Lower leg skin (tissue), 4 donors: ENCODE data around the gene BATF. TPM values are rescaled to one million over a fixed set of nuclear protein-coding genes. Genes with fewer than 3 reads are reported as not detected.
A peak's percentile ranks its signal among the peaks of the same experiment; 100 is the strongest.
"Not testable (repeated sequence)": the region's sequence is repeated elsewhere in the genome, so short reads cannot be mapped to it uniquely, and the experiment has no call there.

ENCODE experiments used
- DNase-seq, 2 donors: peaks; one replicate each; pipeline ENCODE4 v3.0.0-alpha.2; 2019; ENCODE audit warnings: low spot score in 2 of 2
- H3K4me3 ChIP-seq: fragments of 200-600 bp; sonication (generic); 2 replicates; pipeline ENCODE4 v1.5.1; 2017; ENCODE audit warnings: mild to moderate bottlenecking, low read depth; ENCODE audit not compliant: poor library complexity, severe bottlenecking
- POLR2A ChIP-seq, 2 donors: fragments of 450-650 bp; IDR thresholded peaks; one replicate each; pipeline ENCODE4 v1.6.1; 2016 to 2017; ENCODE audit warnings: antibody characterized with exemption in 2 of 2, mild to moderate bottlenecking in 1 of 2, moderate library complexity in 1 of 2
- WGBS, 2 donors: methylation state at CpG; one replicate each; pipeline ENCODE4 v1.1.5; 2018; 5-methylcytosine and 5-hydroxymethylcytosine counted together
- intact Hi-C: fragments of 100-400 bp; cut with DNase I; formaldehyde crosslinking; loops from one replicate; pipeline ENCODE4 v1.15.0; 2023; ENCODE audit warnings: low total_unique reads
- total RNA-seq, 4 donors: library from RNA; depleted of rRNA; stranded (reverse); fragments of >200 nt; gene quantifications; one replicate each; pipeline ENCODE4 v1.1.0, GENCODE V29; 2016
- TF ChIP-seq, protein P1 (sequence below), 3 donors: fragments of 450-650 bp; IDR thresholded peaks; one replicate each; pipeline ENCODE4 v1.5.1; 2016; ENCODE audit warnings: antibody characterized with exemption in 3 of 3, mild to moderate bottlenecking in 3 of 3, moderate library complexity in 2 of 3

The BATF gene, protein sequence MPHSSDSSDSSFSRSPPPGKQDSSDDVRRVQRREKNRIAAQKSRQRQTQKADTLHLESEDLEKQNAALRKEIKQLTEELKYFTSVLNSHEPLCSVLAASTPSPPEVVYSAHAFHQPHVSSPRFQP
- total RNA-seq = 1 to 10 TPM; 2.1 to 7.3 (median 4.6) TPM

DNA sequence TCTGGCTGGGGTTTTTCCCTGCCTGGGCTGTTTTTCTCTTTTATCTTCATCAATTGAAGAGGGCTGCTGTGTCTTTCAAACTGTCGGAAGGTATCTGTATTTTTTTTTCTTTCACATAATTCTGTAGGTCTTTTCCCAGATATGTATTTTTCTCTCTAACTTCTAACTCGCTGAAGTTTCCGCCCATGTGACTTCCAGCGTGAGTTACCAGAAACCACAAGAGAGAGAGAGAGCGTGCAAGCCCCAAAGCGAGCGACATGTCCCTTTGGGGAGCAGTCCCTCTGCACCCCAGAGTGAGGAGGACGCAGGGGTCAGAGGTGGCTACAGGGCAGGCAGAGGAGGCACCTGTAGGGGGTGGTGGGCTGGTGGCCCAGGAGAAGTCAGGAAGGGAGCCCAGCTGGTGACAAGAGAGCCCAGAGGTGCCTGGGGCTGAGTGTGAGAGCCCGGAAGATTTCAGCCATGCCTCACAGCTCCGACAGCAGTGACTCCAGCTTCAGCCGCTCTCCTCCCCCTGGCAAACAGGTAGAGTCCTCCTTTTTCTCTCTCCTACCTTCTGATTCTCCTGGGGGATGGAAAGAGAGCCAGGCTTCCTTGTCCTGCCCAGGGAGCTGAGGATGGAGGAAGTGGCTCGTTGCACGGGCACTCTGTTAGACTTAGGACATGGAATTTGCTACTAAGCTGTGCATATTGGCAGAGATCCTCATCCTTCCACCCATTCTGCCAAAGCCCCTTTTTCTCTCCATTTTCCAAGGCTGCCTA is at the start of gene BATF:
BATF (plus strand) TSS at position 246 of the 759 bp plus-strand sequence; CDS start at position 460, 214 bp downstream.
- no peak within 1 kb of the TSS for H3K4me3 ChIP-seq
- intact Hi-C loops = no loop called here
- no peak for TF ChIP-seq POLR2A (IDR thresholded peaks at IDR 0.05)
- peak in 1 of 2 donors; percentile 56 for DNase-seq
- WGBS, 2 donors = 57 to 71% methylated on average over 13 of the region's 13 CpGs

DNA sequence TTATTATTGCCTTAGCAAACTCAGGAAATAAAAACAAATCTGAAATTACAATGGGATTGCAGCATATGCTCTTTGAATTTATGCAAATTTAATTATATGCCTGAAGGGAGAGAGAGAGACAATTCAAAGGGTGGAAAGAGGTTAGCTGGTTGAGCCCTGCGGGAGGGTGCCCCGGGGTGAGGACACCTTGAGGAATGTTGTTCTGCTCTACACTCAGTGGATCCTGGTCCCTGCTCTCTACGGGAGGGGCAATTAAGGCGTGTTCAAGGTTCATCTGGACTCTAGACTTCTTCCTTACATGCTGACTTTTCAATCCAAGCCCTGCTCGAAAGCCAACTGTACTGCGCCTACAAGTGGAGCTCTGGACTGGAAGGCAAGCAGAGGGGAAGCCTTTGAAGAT is 48.1 kb upstream of the BATF start:
- 59 to 75% methylated on average over 6 of the region's 6 CpGs for WGBS, 2 donors
- H3K4me3 ChIP-seq, intact Hi-C loops, DNase-seq: not testable (repeated sequence)

DNA sequence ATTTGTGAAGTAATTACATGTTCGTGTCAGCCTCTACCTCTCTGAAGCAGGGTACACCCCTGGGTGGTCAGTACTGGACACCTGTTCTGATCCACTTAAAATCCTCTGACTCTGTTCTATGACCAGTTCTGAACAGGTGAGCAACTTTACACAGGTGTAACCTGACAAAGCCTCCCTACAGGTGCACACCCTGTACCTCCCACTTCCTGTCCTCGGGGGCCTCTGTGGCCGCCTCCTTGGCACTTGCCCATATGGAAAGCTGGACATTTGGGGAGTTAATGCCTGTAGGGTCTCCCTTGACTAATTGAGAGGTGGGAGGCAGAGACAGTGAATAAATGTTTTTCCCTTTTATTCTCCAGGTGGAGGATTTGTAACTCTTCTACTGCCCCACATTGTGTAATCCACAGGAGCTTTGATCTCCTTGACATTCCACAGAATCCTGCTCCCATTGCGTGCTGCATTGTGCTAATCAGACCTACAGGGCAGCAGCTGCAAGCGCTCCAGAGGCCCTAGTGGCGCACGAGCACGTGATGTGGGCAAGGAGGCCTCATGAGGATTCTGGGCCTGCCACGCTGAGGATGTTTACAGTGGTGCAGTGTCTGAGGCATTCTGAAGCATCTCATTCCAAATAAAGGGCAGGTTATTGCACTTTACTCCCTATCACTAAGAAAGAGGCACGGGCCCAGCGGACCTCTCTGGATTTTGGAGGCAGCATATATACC is 45.8 kb upstream of the BATF start:
- DNase-seq = no peak
- TF ChIP-seq POLR2A (IDR thresholded peaks at IDR 0.05) = no peak
- TF ChIP-seq, protein P1, sequence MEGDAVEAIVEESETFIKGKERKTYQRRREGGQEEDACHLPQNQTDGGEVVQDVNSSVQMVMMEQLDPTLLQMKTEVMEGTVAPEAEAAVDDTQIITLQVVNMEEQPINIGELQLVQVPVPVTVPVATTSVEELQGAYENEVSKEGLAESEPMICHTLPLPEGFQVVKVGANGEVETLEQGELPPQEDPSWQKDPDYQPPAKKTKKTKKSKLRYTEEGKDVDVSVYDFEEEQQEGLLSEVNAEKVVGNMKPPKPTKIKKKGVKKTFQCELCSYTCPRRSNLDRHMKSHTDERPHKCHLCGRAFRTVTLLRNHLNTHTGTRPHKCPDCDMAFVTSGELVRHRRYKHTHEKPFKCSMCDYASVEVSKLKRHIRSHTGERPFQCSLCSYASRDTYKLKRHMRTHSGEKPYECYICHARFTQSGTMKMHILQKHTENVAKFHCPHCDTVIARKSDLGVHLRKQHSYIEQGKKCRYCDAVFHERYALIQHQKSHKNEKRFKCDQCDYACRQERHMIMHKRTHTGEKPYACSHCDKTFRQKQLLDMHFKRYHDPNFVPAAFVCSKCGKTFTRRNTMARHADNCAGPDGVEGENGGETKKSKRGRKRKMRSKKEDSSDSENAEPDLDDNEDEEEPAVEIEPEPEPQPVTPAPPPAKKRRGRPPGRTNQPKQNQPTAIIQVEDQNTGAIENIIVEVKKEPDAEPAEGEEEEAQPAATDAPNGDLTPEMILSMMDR (IDR thresholded peaks at IDR 0.05) = no peak
- 75% methylated on average over 11 of the region's 11 CpGs for WGBS, 2 donors
- no peak overlapping the region for H3K4me3 ChIP-seq
- intact Hi-C loops = no loop called here

DNA sequence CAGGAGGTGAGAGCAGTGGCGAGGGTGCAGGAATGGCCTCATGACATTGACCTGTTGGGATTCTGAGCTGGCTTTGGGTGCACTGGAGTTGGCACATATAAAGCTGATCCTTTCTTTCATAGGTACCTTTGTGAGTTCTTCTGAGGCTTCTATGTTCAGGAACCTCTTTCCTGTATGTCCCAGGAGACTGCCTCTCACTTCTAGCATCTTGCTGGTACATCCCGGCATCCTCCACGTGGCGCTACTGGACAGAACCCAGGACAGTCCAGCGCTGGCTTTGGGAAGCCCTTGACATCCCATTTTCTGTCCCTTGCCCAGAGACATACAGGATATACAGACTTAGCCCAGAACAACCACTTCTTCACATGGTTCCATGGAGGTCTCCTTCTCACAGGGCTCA is 44.4 kb upstream of the BATF start:
- no peak overlapping the region for H3K4me3 ChIP-seq
- TF ChIP-seq, protein P1 (IDR thresholded peaks at IDR 0.05) = no peak
- TF ChIP-seq POLR2A (IDR thresholded peaks at IDR 0.05) = no peak
- peak in 1 of 2 donors; percentile 56 for DNase-seq
- WGBS, 2 donors = 93 to 95% methylated on average over 5 of the region's 5 CpGs
- intact Hi-C loops = no loop called here

DNA sequence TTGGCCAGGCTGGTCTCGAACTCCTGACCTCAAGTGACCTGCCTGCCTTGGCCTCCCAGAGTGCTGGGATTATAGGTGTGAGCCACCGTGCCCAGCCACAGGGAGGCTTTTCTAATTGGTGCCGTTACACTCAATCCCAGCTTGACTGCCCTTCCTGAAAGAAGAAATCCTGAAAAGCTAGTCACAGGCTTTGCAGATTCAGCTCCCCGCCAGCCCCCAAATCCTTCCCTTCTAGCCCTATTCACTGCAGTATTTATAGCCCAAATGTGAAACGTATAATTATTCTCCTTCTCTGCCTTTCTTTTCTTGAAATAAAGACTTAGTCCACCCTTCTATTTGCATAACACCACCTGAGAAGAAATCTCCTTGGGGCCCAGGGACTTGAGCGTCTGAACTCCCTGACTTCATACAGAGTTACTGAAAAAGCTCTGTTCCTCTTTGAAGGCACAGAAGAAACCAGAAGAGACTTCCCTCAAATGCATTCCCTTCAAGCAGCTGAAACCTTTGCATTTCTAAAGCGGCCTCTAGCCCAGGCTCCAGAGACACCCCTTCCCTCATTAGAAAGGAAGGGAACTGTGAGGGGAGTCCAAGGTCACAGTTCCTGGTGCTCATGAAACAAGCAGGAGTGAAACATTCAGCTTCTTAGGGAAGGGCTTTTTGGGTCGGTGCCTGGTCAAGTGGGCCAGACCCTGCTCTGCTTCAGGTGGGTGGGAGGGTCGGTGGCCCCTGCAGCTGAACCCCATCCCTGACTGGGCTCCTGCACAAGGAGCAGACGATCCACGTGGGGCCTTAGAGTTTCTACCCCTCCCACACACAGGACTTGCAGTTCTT is 42.3 kb upstream of the BATF start:
- intact Hi-C loops = loop anchor here (5.0 kb wide), 1 partner anchor 168 kb away; no protein-coding TSS in a partner anchor

DNA sequence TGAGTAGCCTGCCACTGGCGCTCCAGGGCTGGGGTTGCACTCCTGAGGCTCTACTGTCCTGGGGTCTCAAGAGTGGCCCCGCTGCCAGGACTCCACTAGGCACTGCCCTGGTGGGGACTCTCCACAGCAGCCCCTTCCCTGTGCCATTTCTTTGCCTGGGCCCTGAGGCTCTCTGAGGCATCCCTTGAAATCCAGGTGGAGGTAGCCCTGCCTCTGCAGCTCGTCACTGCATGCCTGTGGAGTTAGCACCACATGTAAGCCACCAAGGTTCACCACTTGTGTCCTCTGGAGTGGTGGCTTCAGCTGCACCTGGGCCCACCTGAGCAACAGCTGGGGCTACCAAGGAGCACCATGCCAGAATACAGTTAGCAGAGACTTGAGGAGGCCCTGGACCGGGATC is 39.9 kb upstream of the BATF start:
- WGBS, 2 donors = 92 to 95% methylated on average over 4 of the region's 4 CpGs
- H3K4me3 ChIP-seq = no peak overlapping the region
- no peak for TF ChIP-seq POLR2A (IDR thresholded peaks at IDR 0.05)
- TF ChIP-seq, protein P1 (IDR thresholded peaks at IDR 0.05) = no peak
- intact Hi-C loops = loop anchor here (5.0 kb wide), 1 partner anchor 170 kb away; no protein-coding TSS in a partner anchor
- DNase-seq = no peak

More for the DNA sequence above, 42.3 kb upstream of the BATF start:
- WGBS, 2 donors = 43 to 44% methylated on average over 11 of the region's 11 CpGs
- DNase-seq = peak in 1 of 2 donors; percentile 56
- TF ChIP-seq, protein P1 (IDR thresholded peaks at IDR 0.05) = no peak
- no peak for TF ChIP-seq POLR2A (IDR thresholded peaks at IDR 0.05)
- no peak overlapping the region for H3K4me3 ChIP-seq
